NCI-H446 treated with DMSO at 0.1 percent for 48 hours (cell line): ENCODE results near the gene GCNT3.
A peak's percentile ranks its signal among the peaks of the same experiment; 100 is the strongest.
"Not testable (repeated sequence)": the region's sequence is repeated elsewhere in the genome, so short reads cannot be mapped to it uniquely, and the experiment has no call there.

ENCODE experiments used
- DNase-seq: peaks from one replicate; lab custom pipeline; 2025; lab: John Stamatoyannopoulos, UW

Gene GCNT3

GRCh38 chr15:59616379-59616778 lies 4.8 kb downstream of the GCNT3 start:
- DNase-seq: no peak

GRCh38 chr15:59618406-59618805 lies 6.8 kb downstream of the GCNT3 start:
- no peak for DNase-seq

DNA sequence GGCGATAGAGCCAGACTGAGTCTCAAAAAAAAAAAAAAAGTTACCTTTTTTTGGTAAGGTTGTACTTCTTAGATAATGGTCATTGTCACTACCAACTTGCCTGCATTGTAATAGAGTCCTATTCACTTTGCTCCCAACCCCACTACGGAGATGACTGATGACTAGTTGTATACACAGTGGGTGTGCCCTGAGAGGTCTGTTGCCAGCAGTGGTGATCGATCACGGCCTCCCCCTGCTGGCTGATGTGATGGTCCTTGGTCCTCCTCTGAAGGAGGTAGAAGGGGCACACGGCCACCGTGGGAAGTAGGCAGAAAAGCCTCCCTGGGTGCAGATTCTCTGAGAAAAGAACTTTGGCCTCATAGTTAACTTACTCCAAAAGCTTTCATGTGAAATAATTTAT lies 10.7 kb downstream of the GCNT3 start:
- DNase-seq: no peak

DNA sequence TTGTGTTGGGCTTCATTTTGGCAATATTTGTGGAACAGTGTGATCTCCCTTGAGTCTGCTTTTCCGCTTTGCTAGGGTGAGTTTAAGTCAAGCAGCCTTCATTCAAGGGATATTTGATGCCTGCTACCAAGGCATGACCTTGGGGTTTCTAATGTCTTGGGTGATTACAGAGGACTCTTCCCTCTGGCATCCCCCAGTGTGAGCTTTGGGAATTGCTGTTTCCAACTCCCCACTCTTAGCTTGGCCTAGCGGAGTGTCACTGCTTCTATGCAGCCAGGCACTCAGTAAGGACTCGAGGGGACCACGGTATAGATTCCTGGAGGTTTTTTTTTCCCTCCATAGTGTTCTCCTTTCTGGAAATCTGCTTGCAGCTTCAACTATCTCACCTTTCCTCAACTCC lies 21.1 kb downstream of the GCNT3 start:
- DNase-seq: no peak

- DNase-seq: no peak
These were observed 24.6 kb downstream of the GCNT3 start for GRCh38 chr15:59636184-59636583.

DNA sequence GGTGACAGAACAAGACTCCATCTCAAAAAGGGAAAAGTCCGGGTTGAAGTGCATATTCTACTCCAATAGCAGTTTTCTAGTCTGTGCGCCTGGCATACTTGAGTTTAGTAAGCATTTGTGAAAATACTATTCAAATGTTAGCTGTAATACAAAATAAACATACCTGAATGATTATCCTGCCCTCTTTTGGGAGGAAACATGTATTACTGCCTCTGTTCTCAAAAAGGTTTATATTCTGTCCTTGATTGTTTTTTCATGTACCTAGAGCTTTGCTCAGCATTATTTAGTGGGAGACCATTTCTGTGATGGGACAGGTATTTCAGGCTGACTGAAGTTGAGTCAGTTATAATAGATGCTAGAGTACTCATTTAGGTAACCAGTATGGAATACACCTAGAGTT lies 25.9 kb downstream of the GCNT3 start:
- not testable (repeated sequence) for DNase-seq

DNA sequence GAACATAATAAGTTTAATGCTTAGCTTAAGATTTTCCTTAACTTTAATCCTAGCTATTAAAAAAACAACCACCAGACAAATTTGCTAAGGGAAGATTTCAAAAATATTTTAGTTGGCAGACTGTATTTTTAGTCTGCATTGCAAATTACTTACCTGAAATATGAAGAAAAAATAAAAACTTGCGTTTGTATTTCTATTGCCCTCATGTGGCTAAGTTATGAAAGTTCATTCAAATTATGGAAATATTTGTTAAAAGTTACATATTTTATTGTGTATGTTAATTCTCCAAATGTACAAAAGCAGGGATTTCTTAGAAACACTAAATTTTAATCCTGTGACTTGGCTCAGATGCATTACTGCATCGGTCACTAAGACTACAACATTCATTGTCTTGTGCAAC lies 30.8 kb downstream of the GCNT3 start:
- no peak for DNase-seq

GRCh38 chr15:59644756-59645155 lies 33.2 kb downstream of the GCNT3 start:
- no peak for DNase-seq

DNA sequence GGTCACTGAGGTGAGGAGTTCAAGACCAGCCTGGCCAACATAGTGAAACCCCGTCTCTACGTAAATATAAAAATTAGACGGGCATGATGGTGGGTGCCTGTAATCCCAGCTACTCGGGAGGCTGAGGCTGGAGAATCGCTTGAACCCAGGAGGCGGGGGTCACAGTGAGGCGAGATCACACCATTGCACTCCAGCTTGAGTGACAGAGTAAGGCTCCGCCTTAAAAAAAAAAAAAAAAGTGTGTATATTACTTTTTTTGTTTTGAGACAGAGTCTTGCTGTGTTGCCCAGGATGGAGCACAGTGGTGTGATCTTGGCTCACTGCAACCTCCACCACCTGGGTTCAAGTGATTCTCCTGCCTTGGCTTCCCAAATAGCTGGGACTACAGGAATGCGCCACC lies 34.2 kb downstream of the GCNT3 start:
- DNase-seq: not testable (repeated sequence)

DNA sequence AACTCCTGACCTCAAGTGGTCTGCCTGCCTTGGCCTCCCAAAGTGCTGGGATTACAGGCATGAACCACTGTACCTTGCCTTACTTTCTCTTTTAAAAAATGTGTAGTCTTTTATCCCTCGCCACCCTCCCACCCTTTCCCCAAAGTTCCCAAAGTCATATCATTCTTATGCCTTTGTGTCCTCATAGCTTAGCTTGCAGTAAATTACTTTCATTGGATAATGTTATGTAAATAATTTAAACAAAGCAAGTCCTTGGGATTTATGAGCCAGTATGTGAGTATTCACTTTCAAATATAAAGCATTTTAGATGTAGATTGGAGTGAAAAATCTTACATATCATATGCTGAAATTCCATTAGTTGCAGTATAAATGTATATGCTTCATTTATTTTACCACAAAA lies 34.7 kb downstream of the GCNT3 start:
- no peak for DNase-seq

DNA sequence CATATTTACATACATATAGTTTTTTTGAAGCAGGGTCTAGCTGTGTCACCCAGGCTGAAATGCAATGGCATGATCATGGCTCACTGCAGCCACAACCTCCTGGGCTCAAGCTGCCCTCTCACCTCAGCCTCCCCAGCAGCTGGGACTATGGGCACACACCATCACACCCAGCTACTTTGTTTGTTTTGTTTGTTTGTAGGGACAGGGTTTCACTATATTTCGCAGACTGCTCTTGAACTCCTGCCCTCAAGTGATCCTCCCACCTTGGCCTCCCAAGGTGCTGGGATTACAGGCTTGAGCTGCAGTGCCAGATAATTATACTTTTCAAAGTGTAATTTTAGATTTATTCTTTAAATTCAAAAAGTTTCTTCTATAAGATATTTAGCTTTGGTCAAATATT lies 35.5 kb downstream of the GCNT3 start:
- no peak for DNase-seq

- no peak for DNase-seq
These were observed 38.0 kb downstream of the GCNT3 start for GRCh38 chr15:59649603-59650002.

DNA sequence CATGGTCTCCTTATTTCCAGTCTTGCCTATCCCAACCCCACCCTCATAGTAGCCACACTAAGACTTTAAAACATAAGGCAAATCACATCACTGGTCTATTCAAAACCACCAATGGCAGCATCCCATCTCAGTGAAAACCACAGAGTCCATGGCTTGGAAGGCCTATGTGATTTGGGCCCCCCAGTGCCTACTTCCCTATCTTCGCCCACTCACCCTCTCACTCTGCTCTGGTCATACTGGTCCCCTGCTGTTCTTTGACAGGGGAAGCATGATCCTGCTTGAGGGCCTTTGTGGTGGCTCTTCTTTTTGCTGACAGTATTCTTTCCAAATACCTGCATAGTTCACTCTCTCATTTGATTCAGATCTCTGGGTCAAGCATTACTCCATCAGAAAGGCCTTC lies 42.5 kb downstream of the GCNT3 start:
- no peak for DNase-seq

- peak; percentile 68 for DNase-seq
These were observed 45.5 kb downstream of the GCNT3 start, which contains the start of gene GTF2A2 for GRCh38 chr15:59656897-59657634. Gene GTF2A2 (minus strand): TSS chr15:59657515. CDS start chr15:59652277, 5,238 bp downstream.

GRCh38 chr15:59657635-59658125 lies 46.1 kb downstream of the GCNT3 start:
- DNase-seq: no peak

DNA sequence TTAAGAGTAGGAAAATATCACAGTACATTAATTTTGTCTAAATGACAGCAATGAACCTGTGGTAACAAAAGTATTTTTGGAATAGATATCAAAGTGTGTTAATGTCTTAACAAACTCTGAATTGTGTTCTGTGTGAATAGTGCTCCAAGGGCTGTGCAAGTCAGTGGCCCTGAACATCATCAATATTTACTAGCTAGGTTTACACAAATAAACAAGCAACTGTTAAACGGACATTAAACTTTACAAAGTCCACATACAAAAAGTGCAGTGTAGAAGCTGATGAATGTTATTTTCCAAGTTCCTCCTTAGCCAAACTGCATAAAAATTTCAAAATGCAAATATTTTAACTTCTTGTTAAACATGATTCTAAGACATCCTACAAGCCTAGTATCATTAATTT lies 47.8 kb downstream of the GCNT3 start:
- no peak for DNase-seq

GRCh38 chr15:59662260-59662659 lies 50.7 kb downstream of the GCNT3 start:
- DNase-seq: no peak

DNA sequence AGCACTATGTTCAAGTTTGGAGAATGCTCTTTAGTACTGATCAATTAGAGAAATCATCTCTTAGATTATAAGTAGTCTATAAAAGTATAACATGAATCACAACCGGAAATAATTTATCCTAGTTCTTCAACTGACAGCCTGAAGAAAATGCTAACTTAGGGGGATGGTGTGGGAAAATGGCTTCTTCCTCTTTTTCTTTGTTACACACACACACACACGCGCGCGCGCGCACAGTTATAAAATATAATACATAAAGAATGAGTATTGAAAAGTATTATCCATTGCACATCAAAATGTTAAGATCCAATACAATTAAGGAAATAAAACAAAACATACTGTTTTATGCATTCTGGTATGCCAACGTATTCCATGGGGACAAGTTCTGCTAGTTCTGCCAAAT lies 57.0 kb downstream of the GCNT3 start:
- DNase-seq: no peak
